Measurements from ENCODE around the gene KRTAP2-3. TPM values are rescaled to one million over a fixed set of nuclear protein-coding genes. Genes with fewer than 3 reads are reported as not detected.

KRTAP2-3 gene
- total and polyA plus RNA-seq, 5 donors from 2014 or later = not detected

- Histone ChIP-seq H3K27me3 (ENCODE audit: control insufficient read depth, insufficient read depth, low read length) (peaks cover 16% of the 10 kb centered on the region), H3K4me1 (ENCODE audit: control insufficient read depth, insufficient read depth, low read length, poor library complexity, severe bottlenecking) (no peaks in the 10 kb centered on the region), H3K4me3 (ENCODE audit: low read depth, low read length) (no peak overlapping the region), H3K27ac (ENCODE audit: insufficient read depth, low read length, poor library complexity, severe bottlenecking) (no peak overlapping the region), H3K9me3 (ENCODE audit: control insufficient read depth in 2 of 2, low read length in 2 of 2) (no peaks in the 10 kb centered on the region), H3K36me3 (ENCODE audit: control insufficient read depth, insufficient read depth, low read length) (no peaks in the 10 kb centered on the region)
- ATAC-seq (ENCODE audit: low read depth in 2 of 2) (no peak), DNase-seq (no peak)
- Mint-ChIP-seq H3K9me3 (peaks cover 0 to under 1% (median 0%) of the 10 kb centered on the region in 7 donors), H3K27me3 (peaks cover 12% of the 10 kb centered on the region), H3K36me3 (no peaks in the 10 kb centered on the region), H3K27ac (no peak overlapping the region), H3K4me3 (no peak overlapping the region), H3K4me1 (no peaks in the 10 kb centered on the region)
These were observed 40.5 kb downstream of the KRTAP2-3 start for GRCh38 chr17:41019415-41019814.

DNA sequence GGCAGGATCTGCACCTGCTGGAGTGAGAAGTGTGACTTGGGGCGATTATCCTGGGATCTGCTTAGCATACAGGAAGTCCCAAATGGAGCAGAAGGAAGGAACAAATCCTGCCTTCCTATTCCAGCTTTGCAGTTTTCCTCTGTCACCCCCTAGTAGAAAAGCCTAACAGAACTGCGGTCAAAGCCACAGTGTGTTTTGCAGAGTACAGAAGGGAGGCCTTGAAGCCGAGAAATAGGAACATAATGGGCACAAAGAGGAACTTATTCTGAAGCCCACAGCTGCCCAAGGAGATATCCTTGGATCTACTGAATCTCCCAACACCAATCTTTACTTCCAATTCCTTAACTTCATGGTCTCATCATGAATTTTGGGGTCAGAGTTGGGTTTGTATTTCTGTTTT is 41.4 kb downstream of the KRTAP2-3 start:
- Histone ChIP-seq H3K36me3 (ENCODE audit: control insufficient read depth, insufficient read depth, low read length) (no peaks in the 10 kb centered on the region), H3K27me3 (ENCODE audit: control insufficient read depth, insufficient read depth, low read length) (peaks cover 15% of the 10 kb centered on the region), H3K9me3 (ENCODE audit: control insufficient read depth in 2 of 2, low read length in 2 of 2) (no peaks in the 10 kb centered on the region), H3K4me3 (ENCODE audit: low read depth, low read length) (no peak overlapping the region), H3K27ac (ENCODE audit: insufficient read depth, low read length, poor library complexity, severe bottlenecking) (no peak overlapping the region), H3K4me1 (ENCODE audit: control insufficient read depth, insufficient read depth, low read length, poor library complexity, severe bottlenecking) (no peaks in the 10 kb centered on the region)
- Mint-ChIP-seq H3K9me3 (no peaks in the 10 kb centered on the region), H3K27me3 (peaks cover 12% of the 10 kb centered on the region), H3K36me3 (no peaks in the 10 kb centered on the region), H3K4me3 (no peak overlapping the region), H3K27ac (no peak overlapping the region), H3K4me1 (no peaks in the 10 kb centered on the region)
- ATAC-seq (ENCODE audit: low read depth in 2 of 2) (no peak), DNase-seq (no peak)

- Histone ChIP-seq H3K27ac (ENCODE audit: insufficient read depth, low read length, poor library complexity, severe bottlenecking) (no peak overlapping the region), H3K27me3 (ENCODE audit: control insufficient read depth, insufficient read depth, low read length) (peaks cover 15% of the 10 kb centered on the region), H3K9me3 (ENCODE audit: control insufficient read depth in 2 of 2, low read length in 2 of 2) (no peaks in the 10 kb centered on the region), H3K4me1 (ENCODE audit: control insufficient read depth, insufficient read depth, low read length, poor library complexity, severe bottlenecking) (no peaks in the 10 kb centered on the region), H3K4me3 (ENCODE audit: low read depth, low read length) (no peak overlapping the region), H3K36me3 (ENCODE audit: control insufficient read depth, insufficient read depth, low read length) (no peaks in the 10 kb centered on the region)
- Mint-ChIP-seq H3K4me1 (no peaks in the 10 kb centered on the region), H3K36me3 (no peaks in the 10 kb centered on the region), H3K9me3 (no peaks in the 10 kb centered on the region), H3K4me3 (no peak overlapping the region), H3K27ac (no peak overlapping the region), H3K27me3 (peaks cover 16% of the 10 kb centered on the region)
- ATAC-seq (ENCODE audit: low read depth in 2 of 2) (no peak), DNase-seq (no peak)
These were observed 43.2 kb downstream of the KRTAP2-3 start for GRCh38 chr17:41016578-41017215.

GRCh38 chr17:41015454-41015853 is 44.5 kb downstream of the KRTAP2-3 start:
- H3K4me3 ChIP-seq (ENCODE audit: low read depth, low read length) = no peak overlapping the region

GRCh38 chr17:41013606-41014005 is 46.3 kb downstream of the KRTAP2-3 start:
- Histone ChIP-seq H3K4me3 (ENCODE audit: low read depth, low read length) (no peak overlapping the region), H3K27me3 (ENCODE audit: control insufficient read depth, insufficient read depth, low read length) (peaks cover 9% of the 10 kb centered on the region), H3K4me1 (ENCODE audit: control insufficient read depth, insufficient read depth, low read length, poor library complexity, severe bottlenecking) (no peaks in the 10 kb centered on the region), H3K36me3 (ENCODE audit: control insufficient read depth, insufficient read depth, low read length) (no peaks in the 10 kb centered on the region), H3K27ac (ENCODE audit: insufficient read depth, low read length, poor library complexity, severe bottlenecking) (no peak overlapping the region), H3K9me3 (ENCODE audit: control insufficient read depth in 2 of 2, low read length in 2 of 2) (no peaks in the 10 kb centered on the region)
- ATAC-seq (ENCODE audit: low read depth in 2 of 2) = no peak
- peaks cover 23% of the 10 kb centered on the region for H3K27me3 Mint-ChIP-seq
- H3K4me3 Mint-ChIP-seq = no peak overlapping the region
- H3K9me3 Mint-ChIP-seq = no peaks in the 10 kb centered on the region
- H3K36me3 Mint-ChIP-seq = no peaks in the 10 kb centered on the region
- DNase-seq = no peak
- no peaks in the 10 kb centered on the region for H3K4me1 Mint-ChIP-seq
- H3K27ac Mint-ChIP-seq = no peak overlapping the region

More at GRCh38 chr17:41015454-41015853, 44.5 kb downstream of the KRTAP2-3 start:
- Histone ChIP-seq H3K9me3 (ENCODE audit: control insufficient read depth in 2 of 2, low read length in 2 of 2) (no peaks in the 10 kb centered on the region), H3K36me3 (ENCODE audit: control insufficient read depth, insufficient read depth, low read length) (no peaks in the 10 kb centered on the region), H3K27me3 (ENCODE audit: control insufficient read depth, insufficient read depth, low read length) (peaks cover 13% of the 10 kb centered on the region), H3K27ac (ENCODE audit: insufficient read depth, low read length, poor library complexity, severe bottlenecking) (no peak overlapping the region), H3K4me1 (ENCODE audit: control insufficient read depth, insufficient read depth, low read length, poor library complexity, severe bottlenecking) (no peaks in the 10 kb centered on the region)
- ATAC-seq (ENCODE audit: low read depth in 2 of 2) (no peak), DNase-seq (no peak)
- Mint-ChIP-seq H3K27me3 (peaks cover 24% of the 10 kb centered on the region), H3K36me3 (no peaks in the 10 kb centered on the region), H3K4me3 (no peak overlapping the region), H3K4me1 (no peaks in the 10 kb centered on the region), H3K9me3 (no peaks in the 10 kb centered on the region), H3K27ac (no peak overlapping the region)

DNA sequence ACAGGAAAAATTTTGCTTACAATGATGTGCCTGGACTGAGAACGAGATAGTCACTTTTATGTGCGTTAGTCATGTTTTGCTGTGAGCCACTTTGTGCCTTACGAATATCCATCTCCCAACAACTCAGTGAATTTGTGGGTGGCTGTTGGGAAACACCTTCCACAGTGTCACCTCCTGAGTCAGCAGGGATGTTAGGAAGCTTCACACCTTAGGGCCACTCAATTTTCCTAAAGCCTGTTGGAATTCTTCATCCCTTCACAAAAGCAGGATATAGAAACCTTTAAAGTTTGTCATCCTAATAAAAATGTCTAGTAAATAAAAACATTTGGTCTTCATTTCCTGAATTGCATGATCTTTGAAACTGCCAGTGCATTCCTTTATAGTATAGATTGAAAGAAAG is 46.7 kb downstream of the KRTAP2-3 start:
- no peaks in the 10 kb centered on the region for H3K36me3 Mint-ChIP-seq

DNA sequence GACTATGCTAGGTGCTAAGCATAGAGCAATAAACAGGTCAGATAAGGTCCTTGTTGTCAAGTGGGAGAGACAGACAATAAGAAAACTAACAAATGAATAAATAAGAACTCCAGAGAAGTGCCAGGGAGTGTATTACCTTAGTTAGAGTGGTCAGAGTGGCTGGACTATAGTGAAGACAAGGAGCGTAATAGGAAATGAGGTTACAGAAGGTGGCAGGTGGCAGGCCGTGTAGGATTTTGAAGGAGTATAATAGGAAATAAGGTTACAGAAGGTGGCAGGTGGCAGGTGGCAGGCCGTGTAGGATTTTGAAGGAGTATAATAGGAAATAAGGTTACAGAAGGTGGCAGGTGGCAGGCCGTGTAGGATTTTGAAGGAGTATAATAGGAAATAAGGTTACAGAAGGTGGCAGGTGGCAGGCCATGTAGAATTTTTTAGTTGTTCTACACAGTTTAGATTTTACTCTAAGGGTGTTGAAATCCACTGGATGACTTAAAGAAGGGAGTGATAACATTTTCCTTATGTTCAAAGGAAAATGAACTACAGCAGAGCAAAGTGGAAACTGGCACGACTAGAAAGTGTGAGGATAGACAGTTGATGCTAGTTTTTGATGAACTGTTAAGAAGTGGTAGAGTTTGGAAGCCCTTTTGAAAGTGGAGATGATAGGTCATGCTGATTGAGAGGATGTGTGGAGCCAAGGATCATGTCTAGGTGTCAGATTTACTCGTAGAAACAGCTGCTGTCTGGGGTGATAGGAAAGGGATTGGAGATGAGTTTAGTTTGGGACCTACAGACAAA is 47.4 kb downstream of the KRTAP2-3 start:
- Mint-ChIP-seq H3K27ac (no peak overlapping the region), H3K36me3 (no peaks in the 10 kb centered on the region), H3K4me1 (no peaks in the 10 kb centered on the region), H3K9me3 (no peaks in the 10 kb centered on the region), H3K27me3 (peaks cover 25% of the 10 kb centered on the region), H3K4me3 (no peak overlapping the region)
- no peaks in the 10 kb centered on the region for H3K4me1 ChIP-seq (ENCODE audit: control insufficient read depth, insufficient read depth, low read length, poor library complexity, severe bottlenecking)
- ATAC-seq (ENCODE audit: low read depth in 2 of 2) (no peak), DNase-seq (no peak)
- H3K9me3 ChIP-seq (ENCODE audit: control insufficient read depth in 2 of 2, low read length in 2 of 2) = no peaks in the 10 kb centered on the region
- no peak overlapping the region for H3K27ac ChIP-seq (ENCODE audit: insufficient read depth, low read length, poor library complexity, severe bottlenecking)
- H3K27me3 ChIP-seq (ENCODE audit: control insufficient read depth, insufficient read depth, low read length) = peaks cover 6% of the 10 kb centered on the region
- H3K4me3 ChIP-seq (ENCODE audit: low read depth, low read length) = no peak overlapping the region
- no peaks in the 10 kb centered on the region for H3K36me3 ChIP-seq (ENCODE audit: control insufficient read depth, insufficient read depth, low read length)

More for the DNA sequence above, 46.7 kb downstream of the KRTAP2-3 start:
- H3K27ac ChIP-seq (ENCODE audit: insufficient read depth, low read length, poor library complexity, severe bottlenecking) = no peak overlapping the region
- peaks cover 6% of the 10 kb centered on the region for H3K27me3 ChIP-seq (ENCODE audit: control insufficient read depth, insufficient read depth, low read length)
- H3K4me3 Mint-ChIP-seq = no peak overlapping the region
- no peaks in the 10 kb centered on the region for H3K36me3 ChIP-seq (ENCODE audit: control insufficient read depth, insufficient read depth, low read length)
- no peaks in the 10 kb centered on the region for H3K9me3 ChIP-seq (ENCODE audit: control insufficient read depth in 2 of 2, low read length in 2 of 2)
- ATAC-seq (ENCODE audit: low read depth in 2 of 2) = no peak
- H3K4me3 ChIP-seq (ENCODE audit: low read depth, low read length) = no peak overlapping the region
- DNase-seq = no peak
- peaks cover 27% of the 10 kb centered on the region for H3K27me3 Mint-ChIP-seq
- H3K4me1 Mint-ChIP-seq = no peaks in the 10 kb centered on the region
- no peaks in the 10 kb centered on the region for H3K9me3 Mint-ChIP-seq
- no peak overlapping the region for H3K27ac Mint-ChIP-seq
- no peaks in the 10 kb centered on the region for H3K4me1 ChIP-seq (ENCODE audit: control insufficient read depth, insufficient read depth, low read length, poor library complexity, severe bottlenecking)

DNA sequence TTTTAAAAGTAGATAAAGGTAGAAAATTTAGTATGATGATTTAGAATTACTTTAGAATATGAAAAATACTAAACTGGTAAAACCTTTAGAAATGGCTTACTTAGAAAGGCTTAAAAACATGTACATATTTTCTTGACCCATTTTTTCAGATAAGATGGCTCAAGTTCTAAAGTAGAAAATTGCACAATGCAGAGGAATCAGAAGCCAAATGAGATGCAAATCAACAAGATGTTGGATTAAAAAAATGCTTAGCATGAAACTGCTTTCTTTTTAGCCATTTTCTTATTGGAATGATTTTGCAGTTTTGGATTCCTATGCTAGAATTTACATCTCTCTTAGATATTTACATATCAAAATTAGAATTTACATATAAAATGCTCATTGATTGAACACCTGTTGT is 49.5 kb downstream of the KRTAP2-3 start:
- DNase-seq (no peak), ATAC-seq (ENCODE audit: low read depth in 2 of 2) (no peak)
- no peak overlapping the region for H3K4me3 ChIP-seq (ENCODE audit: low read depth, low read length)
- no peak overlapping the region for H3K27ac ChIP-seq (ENCODE audit: insufficient read depth, low read length, poor library complexity, severe bottlenecking)
- Mint-ChIP-seq H3K27ac (no peak overlapping the region), H3K36me3 (no peaks in the 10 kb centered on the region), H3K27me3 (peaks cover 29% of the 10 kb centered on the region), H3K9me3 (no peaks in the 10 kb centered on the region), H3K4me3 (no peak overlapping the region), H3K4me1 (no peaks in the 10 kb centered on the region)
- no peaks in the 10 kb centered on the region for H3K36me3 ChIP-seq (ENCODE audit: control insufficient read depth, insufficient read depth, low read length)
- H3K27me3 ChIP-seq (ENCODE audit: control insufficient read depth, insufficient read depth, low read length) = peaks cover 5% of the 10 kb centered on the region
- H3K4me1 ChIP-seq (ENCODE audit: control insufficient read depth, insufficient read depth, low read length, poor library complexity, severe bottlenecking) = no peaks in the 10 kb centered on the region
- no peaks in the 10 kb centered on the region for H3K9me3 ChIP-seq (ENCODE audit: control insufficient read depth in 2 of 2, low read length in 2 of 2)

Data from CD4-positive, CD25-positive, alpha-beta regulatory T cell (primary cell).